Gastroesophageal sphincter (tissue), 3 donors: Measurements from ENCODE around the gene UNKL.

Experiments used
- POLR2A ChIP-seq, 2 donors: fragments of 450-650 bp; IDR thresholded peaks; one replicate each; pipeline ENCODE4 v1.6.1; 2017; ENCODE audit warnings: antibody characterized with exemption in 2 of 2, mild to moderate bottlenecking in 2 of 2, moderate library complexity in 1 of 2
- TF ChIP-seq, protein P1 (sequence below), 4 experiments: fragments of 200-600 bp in 2 of 4; fragments of 450-650 bp in 2 of 4; sonication (generic) in 1 of 4; IDR thresholded peaks; one replicate each; pipeline ENCODE4 v1.5.1; 2017 to 2019; ENCODE audit warnings: antibody characterized with exemption in 4 of 4, mild to moderate bottlenecking in 2 of 4, moderate library complexity in 2 of 4

GRCh38 chr16:1346422-1347285 lies 67.8 kb downstream of the UNKL start:
- TF ChIP-seq, protein P1, sequence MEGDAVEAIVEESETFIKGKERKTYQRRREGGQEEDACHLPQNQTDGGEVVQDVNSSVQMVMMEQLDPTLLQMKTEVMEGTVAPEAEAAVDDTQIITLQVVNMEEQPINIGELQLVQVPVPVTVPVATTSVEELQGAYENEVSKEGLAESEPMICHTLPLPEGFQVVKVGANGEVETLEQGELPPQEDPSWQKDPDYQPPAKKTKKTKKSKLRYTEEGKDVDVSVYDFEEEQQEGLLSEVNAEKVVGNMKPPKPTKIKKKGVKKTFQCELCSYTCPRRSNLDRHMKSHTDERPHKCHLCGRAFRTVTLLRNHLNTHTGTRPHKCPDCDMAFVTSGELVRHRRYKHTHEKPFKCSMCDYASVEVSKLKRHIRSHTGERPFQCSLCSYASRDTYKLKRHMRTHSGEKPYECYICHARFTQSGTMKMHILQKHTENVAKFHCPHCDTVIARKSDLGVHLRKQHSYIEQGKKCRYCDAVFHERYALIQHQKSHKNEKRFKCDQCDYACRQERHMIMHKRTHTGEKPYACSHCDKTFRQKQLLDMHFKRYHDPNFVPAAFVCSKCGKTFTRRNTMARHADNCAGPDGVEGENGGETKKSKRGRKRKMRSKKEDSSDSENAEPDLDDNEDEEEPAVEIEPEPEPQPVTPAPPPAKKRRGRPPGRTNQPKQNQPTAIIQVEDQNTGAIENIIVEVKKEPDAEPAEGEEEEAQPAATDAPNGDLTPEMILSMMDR (IDR thresholded peaks at IDR 0.05): no peak
- no peak for TF ChIP-seq POLR2A (IDR thresholded peaks at IDR 0.05)
